GM18907 (cell line): ENCODE data around the gene ASB2.

Experiments
- ATAC-seq: cut with Tn5 transposase; IDR thresholded peaks from one replicate; pipeline ENCODE4 v1.9.1; 2021; ENCODE audit warnings: mild to moderate bottlenecking, moderate library complexity; ENCODE audit not compliant: unreplicated experiment

ASB2 gene

GRCh38 chr14:94001501-94002396, 25.4 kb upstream of the ASB2 start:
- ATAC-seq = peak; percentile 63

DNA sequence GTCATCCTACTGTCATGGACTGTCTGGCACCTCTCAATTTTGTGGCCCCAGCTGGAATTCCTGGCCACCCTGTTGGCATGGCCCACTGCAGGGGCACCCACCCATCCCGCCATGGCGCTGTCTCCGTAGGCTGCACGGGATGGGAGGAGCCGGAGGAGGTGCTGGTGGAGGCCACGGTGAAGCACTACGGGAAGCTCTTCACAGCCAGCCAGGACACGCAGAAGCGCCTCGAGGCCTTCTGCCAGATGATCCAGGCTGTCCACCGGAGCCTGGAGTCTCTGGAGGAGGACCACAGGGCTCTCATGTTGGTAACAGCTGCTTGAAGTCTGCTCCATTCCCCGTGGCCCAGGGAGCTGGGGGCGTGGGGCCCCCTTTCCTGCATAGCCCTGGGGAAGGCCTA, 24.6 kb upstream of the ASB2 start:
- ATAC-seq = no peak

DNA sequence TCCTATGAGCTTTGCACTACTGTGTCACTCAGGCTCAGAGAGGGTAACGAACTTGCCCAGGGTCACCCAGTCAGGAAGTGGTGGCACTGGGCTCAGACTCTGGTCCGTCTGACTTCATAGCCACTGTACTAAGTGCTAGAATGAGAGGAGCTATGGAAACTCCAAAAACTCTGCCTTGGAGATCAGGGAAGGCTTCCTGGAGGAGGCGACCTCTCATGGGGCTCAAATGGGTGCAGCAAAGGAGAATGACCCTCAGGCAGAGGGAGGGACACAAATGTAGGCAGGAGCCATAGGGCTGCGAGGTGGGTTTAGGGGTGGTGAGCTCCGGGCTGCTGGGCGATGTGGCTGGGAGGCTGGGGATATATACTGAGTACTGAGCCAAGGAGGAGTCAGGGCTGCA, 23.9 kb upstream of the ASB2 start:
- ATAC-seq = no peak

DNA sequence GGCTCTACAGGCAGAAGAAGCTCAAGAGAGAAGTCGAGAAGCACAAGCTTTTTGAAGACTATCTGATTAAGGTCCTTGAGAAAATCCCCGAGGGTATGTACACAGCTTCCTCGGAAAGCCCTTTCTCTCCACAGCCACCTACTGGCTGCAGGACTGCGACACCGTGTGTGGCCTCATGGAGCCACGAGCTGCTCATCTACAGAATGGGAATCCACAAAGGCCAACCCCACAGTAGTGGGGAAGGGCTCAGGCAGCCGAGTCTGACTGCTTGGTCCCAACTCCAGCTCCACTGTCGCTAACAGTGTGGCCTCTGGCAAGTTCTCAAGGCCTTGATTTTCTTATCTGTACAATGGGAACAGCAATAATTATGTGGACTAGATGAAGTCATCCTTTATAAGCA, 23.2 kb upstream of the ASB2 start:
- ATAC-seq = no peak

- ATAC-seq = no peak
Observed at GRCh38 chr14:93998871-93999403, 22.6 kb upstream of the ASB2 start.

- ATAC-seq = no peak
Observed at GRCh38 chr14:93997916-93998870, 21.8 kb upstream of the ASB2 start.

- ATAC-seq = no peak
Observed at GRCh38 chr14:93997082-93997481, 20.7 kb upstream of the ASB2 start, which contains the start of gene CCDC197. Gene CCDC197 (plus strand): TSS chr14:93997301. CDS start chr14:93998132, 831 bp downstream.

DNA sequence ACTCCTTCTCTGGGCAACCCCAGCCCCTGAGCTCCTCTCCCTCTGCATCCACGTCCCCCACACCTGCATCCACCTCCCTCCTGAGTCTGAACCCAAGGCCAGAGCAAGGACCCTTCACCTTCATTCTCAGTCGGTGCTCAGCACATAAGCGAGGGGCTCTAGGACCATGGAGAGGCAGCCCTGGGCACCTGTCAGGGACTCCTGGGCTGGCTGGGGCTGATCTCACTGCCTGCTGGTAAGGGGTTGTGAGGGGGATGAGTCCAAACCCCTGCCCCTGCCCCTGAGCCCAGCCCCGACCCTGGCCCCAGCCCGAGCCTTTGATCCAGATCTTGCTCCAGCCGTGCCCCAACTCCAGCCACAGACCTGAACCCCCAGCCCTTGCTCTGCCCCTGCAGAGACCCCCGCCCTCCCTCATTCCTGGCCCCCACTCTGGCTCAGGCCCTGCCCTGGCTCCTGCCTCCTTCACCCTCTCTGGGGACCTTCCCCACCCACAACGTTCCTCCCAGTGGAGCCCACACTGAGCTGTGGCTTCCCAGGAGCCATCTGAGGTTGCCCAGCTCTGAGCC, 19.8 kb upstream of the ASB2 start:
- no peak for ATAC-seq

DNA sequence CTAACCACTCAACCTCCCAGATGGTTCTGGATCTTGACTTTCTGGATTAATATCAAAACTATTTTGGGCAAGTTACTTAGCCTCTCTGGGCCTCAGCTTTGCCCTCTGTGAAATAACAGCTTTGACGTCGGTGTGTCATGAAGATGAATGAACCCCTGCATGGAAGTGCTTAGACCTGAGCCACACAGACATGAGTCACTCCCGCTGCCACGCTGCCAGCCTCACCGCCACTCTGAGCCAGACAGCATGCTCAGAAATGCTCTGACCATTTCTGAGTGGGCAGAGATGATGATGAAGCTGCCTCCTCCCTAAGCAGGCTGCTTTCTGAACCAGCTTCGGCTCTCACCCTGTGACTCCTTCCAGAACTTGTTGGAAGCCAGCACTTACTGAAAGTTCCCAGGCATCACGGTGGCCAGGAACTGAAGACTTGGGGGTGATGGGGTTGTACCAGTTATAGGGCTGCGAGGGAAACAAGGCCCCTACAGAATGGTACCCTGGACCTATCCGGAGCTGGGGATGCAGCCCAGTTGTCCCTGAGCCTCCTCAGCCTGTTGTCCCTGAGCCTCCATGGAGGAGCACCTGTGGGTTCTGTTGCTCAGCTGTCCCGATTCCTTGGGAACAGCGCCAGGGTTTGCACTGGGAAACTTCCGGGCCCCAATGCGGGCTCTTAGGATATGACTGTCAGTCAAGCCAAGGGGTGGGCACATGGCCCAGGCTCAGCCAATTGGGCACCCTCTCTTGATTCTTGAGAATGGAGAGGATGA, 18.7 kb upstream of the ASB2 start:
- no peak for ATAC-seq

DNA sequence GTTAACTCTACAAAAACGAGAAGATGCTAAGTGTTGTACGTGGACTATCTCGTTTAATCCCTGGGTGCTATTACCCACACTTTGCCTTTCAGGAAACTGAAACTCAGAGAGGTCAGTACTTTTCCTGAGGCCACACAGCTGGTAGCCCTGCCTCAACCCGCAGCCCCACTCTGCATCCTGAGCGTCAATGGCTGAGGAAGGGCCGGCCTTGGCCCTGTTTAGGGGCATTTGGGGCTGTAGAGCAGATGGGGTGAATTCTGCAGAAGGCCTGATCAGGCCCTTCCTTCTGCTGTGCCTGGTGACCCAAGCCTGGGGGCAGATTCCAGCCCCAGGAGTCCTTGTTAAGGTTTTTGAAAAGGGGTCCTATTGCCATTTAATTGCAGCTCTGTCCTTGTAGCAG, 17.0 kb upstream of the ASB2 start:
- ATAC-seq = no peak

- no peak for ATAC-seq
Observed at GRCh38 chr14:93991649-93992048, 15.3 kb upstream of the ASB2 start.

- ATAC-seq = no peak
Observed at GRCh38 chr14:93991212-93991611, 14.8 kb upstream of the ASB2 start.

DNA sequence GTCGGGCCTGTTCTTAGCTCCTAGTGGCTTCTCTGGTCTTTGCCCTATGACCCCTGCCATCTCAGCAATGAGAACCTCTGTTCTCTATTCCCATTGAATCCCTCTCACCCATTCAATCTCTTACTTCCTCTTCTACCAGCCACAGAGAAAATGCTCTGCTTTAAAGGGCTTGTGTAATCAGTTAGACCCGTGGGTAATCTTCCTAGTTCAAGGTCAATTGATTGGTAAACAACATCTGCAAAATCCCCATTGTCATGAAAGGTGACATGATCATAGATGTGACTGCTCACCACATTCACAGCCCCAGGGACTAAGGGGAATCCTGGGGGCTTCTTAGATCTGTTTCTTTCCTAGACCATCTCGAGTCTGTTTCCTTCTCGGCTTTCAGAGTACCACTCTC, 13.6 kb upstream of the ASB2 start:
- peak; percentile 75 for ATAC-seq

DNA sequence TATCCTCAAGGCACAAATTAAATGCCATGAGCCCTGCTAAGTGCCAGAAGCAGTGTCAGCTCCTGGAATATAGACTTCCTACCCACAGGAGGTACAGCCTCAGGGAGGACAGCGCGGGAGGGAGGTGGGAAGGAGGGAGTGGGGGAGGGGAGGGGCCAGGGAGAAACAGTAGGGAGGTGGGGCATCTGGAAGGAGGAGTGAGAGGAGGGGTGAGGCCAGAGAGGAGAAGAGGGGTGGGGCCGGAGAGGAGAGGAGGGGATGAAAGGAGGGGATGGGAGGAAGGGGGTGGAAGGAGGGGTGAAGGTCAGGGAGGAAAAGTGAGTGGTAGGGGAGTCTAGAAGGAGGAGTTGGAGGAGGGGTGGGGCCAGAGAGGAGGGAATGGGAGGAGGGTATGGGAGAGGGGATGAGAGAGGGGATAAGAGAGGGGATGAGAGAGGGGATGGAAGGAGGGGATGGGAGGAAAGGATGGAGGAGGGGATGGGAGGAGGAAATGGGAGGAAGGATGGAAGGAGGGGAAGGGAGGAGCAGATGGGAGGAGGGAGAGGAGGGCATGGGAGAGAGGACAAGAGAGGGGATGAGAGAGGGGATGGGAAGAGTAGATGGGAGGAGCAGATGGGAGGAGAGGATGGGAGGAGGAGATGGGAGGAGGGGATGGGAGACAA, 11.6 kb upstream of the ASB2 start:
- ATAC-seq = no peak

DNA sequence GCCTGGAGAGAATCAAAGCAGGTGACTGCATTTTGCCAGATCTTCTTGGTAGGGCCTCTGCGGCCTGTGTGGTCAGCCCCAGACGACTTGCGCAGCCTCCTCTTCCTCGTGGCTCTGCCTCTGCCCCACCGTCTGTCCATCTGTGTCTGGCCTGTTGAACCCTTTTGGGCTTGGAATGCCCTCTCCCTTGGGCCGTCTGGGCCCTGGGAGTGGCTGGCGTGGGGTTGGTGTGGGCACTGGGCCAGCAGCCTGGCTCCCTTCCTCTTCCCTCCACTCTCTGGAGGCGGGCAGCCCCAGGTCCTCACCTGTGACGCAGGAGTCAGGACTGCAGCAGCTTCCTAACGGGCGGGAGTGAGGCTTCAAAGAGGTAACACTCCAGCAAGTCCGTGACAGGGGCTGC, 11.0 kb upstream of the ASB2 start:
- ATAC-seq = no peak

- no peak for ATAC-seq
Observed at GRCh38 chr14:93986955-93987354, 10.6 kb upstream of the ASB2 start.

DNA sequence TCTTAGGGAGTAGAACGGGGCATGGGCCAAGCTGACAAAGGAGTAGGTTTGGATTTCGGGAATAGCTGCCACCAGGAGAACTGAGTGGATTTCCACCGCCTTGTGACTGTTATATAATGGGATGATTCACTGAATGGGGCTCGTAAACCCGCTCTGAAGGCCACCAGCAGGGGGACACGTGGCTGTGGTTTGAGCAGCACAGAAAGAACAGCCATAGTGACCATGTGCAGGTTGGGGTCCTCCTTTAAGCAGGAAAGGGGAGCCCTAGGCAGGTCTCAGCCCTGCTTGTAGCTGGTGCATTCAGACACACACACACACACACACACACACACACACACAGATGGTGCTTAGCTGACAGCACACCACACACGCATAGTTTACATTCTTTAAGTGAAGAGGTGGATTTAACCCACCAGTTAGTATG, 8.6 kb upstream of the ASB2 start:
- ATAC-seq = no peak

DNA sequence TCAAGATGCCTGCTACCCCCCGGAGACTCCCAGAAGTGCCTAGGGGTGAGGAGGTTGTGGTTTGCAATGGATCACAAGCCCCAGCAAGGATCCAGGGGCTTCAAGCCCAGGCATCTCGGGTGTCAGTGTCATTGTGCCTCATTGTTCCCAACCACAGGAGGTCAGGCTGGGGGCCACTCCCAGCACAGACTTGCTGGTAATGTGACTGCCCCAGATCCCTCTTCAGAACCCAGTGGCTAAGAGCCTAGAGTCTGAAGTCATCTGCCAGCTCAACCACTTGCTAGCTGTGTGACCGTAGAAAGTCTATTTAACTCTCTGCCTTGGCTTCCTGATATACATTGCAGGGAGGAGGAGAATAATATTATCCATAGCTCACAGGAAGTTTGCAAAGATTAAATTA, 7.7 kb upstream of the ASB2 start:
- ATAC-seq = no peak

DNA sequence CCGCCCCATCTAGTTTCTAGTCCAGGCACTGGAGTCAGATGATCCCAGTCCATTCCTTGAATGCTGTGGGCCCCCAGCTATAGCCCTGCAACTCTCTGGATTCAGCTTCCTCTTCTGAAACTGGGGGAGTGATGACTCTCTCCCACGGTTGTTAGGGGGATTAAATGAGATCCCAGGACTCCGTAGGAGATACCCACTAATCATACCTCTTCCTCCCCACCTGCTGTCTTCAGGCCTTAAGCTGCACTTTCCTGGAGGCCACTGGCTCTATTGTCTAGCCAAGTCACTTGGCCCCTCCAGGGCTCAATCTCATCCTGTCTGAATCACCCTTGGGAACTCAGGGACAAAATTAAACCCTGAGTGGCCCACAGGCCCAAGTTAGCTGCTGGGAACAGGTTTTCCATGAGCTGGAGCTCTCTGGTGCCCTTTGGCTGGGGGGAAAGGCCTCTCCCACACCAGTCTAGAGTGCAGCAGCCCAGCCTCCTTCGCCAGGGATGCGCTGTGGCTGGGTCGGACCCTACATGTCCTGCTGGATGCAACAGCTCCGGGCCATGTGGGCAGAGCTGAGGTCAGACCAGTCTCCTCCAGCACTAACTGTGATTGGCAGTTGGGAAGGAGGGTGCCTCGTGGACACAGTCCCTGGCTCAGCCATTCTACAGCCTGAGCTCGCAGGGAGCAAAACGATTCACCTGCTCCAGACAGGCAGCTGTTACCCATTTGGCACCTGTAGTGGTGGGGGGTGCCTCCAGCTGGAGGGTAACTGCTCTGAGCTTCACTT, 6.0 kb upstream of the ASB2 start:
- no peak for ATAC-seq
